Measurements from ENCODE around the gene FER.

- TF ChIP-seq CTCF (IDR thresholded peaks at IDR 0.05): no peak
- no peak for TF ChIP-seq POLR2A (IDR thresholded peaks at IDR 0.05)
Measured at GRCh38 chr5:109195667-109196066, 448.0 kb downstream of the FER start.
